ENCODE data around the gene FBXO38.

The FBXO38 gene

DNA sequence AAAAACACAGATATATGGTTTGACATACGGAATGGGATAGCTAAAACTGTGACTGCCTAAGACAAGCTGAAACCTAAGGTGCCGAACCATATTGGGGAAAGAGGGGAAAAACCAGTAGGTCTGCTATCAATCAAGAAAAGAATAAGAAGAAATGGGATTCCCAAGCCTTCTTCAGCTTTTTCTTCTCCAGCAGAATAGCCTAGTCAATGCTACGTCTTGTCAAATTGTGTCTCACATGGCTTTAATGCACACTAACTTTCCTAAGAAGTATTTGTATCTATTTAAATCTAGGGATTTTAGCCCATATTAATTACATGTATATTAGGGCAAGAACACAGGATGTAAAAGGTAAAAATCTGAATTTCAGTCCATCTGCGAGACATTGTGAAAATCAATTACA, 797 bp upstream of the FBXO38 start:
- TF ChIP-seq, protein P1, sequence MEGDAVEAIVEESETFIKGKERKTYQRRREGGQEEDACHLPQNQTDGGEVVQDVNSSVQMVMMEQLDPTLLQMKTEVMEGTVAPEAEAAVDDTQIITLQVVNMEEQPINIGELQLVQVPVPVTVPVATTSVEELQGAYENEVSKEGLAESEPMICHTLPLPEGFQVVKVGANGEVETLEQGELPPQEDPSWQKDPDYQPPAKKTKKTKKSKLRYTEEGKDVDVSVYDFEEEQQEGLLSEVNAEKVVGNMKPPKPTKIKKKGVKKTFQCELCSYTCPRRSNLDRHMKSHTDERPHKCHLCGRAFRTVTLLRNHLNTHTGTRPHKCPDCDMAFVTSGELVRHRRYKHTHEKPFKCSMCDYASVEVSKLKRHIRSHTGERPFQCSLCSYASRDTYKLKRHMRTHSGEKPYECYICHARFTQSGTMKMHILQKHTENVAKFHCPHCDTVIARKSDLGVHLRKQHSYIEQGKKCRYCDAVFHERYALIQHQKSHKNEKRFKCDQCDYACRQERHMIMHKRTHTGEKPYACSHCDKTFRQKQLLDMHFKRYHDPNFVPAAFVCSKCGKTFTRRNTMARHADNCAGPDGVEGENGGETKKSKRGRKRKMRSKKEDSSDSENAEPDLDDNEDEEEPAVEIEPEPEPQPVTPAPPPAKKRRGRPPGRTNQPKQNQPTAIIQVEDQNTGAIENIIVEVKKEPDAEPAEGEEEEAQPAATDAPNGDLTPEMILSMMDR (IDR thresholded peaks at IDR 0.05; ENCODE audit: control insufficient read depth, extremely low read depth, insufficient read depth): no peak
- no peak for DNase-seq (ENCODE audit: low read depth)
- peak overlapping the region; percentile 90 for H3K4me3 ChIP-seq (ENCODE audit: low read depth, low read length)

DNA sequence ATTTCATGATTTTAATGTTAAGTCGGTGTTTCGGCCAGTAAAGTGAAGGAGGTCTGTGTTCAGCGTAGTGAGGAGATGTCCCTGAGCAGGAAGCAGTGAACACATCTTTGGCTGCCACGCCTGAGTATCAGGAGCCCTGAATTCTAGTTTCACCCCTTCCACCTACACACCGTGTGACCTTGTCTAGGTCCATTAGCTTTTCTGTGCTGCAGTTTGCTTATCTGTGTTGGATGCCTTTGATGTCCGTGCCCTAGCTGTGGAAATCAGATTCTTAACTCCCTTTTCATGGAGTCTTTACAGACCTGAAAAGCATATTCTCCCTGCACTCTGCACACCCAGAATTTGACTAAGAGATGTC, 601 bp downstream of the FBXO38 start:
- no peak for DNase-seq (ENCODE audit: low read depth)

DNA sequence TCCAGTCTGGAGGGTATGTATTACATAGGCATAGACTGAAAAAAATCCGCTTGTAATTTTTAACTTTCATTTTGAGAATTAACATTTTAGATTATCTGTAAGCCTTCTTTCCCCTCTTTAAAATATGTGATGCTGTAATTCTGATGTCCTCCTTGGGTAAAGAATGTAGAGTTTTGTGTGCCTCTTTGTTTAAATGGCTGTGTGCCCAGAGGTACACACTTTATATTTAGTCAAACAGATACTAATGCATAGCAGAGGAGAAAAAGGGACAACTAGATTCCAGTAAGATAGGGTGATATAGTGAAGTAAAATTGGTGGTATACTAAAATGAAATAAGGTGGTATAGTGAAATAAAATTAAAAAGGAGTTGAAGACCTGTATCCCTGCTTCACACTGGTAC, 1.3 kb downstream of the FBXO38 start:
- TF ChIP-seq, protein P1 (IDR thresholded peaks at IDR 0.05; ENCODE audit: control insufficient read depth, extremely low read depth, insufficient read depth): no peak
- DNase-seq (ENCODE audit: low read depth): peak; percentile 69
- H3K4me3 ChIP-seq (ENCODE audit: low read depth, low read length): peak overlapping the region; percentile 90

More for the DNA sequence above, 601 bp downstream of the FBXO38 start:
- TF ChIP-seq, protein P1 (IDR thresholded peaks at IDR 0.05; ENCODE audit: control insufficient read depth, extremely low read depth, insufficient read depth): no peak
- H3K4me3 ChIP-seq (ENCODE audit: low read depth, low read length): peak overlapping the region; percentile 90

DNA sequence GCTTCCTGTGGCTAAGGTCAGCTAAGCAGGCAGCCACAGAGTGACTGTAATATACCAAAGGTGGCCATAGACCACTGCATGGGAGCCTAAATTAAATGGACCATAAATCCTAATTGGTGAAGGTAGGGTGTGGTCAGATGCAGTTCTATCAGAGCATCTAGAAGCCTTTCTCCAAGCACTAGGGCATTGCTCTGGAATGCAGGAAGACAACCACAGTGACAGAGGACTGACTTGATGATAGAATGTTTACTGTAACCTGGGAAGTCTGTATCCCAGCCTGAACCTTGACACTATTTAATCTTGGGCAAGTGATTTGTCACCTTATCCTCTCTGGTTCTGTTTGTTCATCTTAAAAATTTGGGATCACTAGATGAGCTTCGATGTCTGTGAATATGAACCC, 2.3 kb downstream of the FBXO38 start:
- no peak for DNase-seq (ENCODE audit: low read depth)
- no peak overlapping the region; the same call in 1 of the 2 replicates for H3K4me3 ChIP-seq (ENCODE audit: low read depth, low read length)
- TF ChIP-seq, protein P1 (IDR thresholded peaks at IDR 0.05; ENCODE audit: control insufficient read depth, extremely low read depth, insufficient read depth): no peak

DNA sequence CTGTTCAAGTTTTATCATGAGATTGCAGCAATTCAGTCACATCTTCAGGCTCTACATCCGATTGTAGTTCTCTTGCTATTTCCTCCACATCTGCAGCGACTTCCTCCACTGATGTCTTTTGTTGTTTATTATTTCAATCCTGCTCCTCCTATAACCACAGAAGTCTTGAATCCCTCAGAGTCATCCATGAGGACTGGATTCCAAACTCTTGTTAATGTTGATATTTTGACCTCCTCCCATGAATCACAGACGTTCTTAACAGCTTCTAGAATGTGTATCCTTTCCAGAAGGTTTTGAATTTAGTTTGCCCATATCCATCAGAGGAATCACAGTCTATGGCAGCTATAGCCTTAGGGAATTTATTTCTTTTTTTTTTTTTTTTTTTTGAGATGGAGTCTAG, 3.6 kb downstream of the FBXO38 start:
- TF ChIP-seq, protein P1 (IDR thresholded peaks at IDR 0.05; ENCODE audit: control insufficient read depth, extremely low read depth, insufficient read depth): no peak
- DNase-seq (ENCODE audit: low read depth): no peak
- no peak overlapping the region for H3K4me3 ChIP-seq (ENCODE audit: low read depth, low read length)

DNA sequence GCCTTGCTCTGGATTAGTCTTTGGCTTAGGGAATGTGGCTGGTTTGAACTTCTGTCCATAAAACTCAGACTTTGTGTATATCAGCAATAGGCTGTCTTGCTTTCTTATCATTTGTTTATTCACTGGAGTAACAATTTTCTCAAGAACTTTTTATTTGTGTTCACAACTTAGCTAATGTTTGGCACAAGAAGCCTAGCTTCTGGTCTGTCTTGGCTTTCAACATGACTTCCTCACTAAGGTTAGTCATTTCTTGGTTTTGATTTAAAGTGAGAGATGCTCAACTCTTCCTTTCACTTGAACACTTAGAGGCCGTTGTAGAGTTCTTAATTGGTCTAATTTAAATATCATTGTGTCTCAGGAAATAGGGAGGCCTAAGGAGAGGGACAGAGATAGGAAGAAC, 4.9 kb downstream of the FBXO38 start:
- TF ChIP-seq, protein P1 (IDR thresholded peaks at IDR 0.05; ENCODE audit: control insufficient read depth, extremely low read depth, insufficient read depth): no peak
- no peak overlapping the region for H3K4me3 ChIP-seq (ENCODE audit: low read depth, low read length)
- DNase-seq (ENCODE audit: low read depth): peak; percentile 76

DNA sequence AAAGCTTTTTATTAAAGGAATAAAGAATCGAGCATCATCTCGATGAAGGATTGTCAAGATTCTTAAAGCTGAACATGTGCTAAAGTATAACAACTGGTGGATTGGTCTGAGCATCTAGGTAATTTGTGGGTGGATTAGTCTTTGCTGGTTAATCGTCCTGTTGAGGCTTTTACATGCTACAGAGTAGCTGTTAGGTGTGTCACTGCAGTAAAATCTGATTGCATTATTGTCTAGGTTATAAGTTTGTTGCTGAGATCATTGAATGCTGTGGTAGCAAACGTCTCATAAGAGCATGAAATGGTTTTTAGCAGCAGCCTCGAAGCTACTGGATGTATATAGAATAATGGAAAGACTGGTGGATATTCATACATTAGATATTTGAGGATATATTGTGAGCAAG, 7.2 kb downstream of the FBXO38 start:
- no peak overlapping the region for H3K4me3 ChIP-seq (ENCODE audit: low read depth, low read length)
- DNase-seq (ENCODE audit: low read depth): no peak
- TF ChIP-seq, protein P1 (IDR thresholded peaks at IDR 0.05; ENCODE audit: control insufficient read depth, extremely low read depth, insufficient read depth): no peak

Data from LNCaP clone FGC (cell line).